Activated CD8-positive, alpha-beta memory T cell treated with anti-CD3 and anti-CD28 coated beads, Interleukin-2, amount 50 U/mL, for 4 hours (primary cell): ENCODE measurements around the gene IKZF1.

Experiments used
- DNase-seq: peaks from one replicate; pipeline ENCODE4 v3.0.0-alpha.2; 2020

The IKZF1 gene

DNA sequence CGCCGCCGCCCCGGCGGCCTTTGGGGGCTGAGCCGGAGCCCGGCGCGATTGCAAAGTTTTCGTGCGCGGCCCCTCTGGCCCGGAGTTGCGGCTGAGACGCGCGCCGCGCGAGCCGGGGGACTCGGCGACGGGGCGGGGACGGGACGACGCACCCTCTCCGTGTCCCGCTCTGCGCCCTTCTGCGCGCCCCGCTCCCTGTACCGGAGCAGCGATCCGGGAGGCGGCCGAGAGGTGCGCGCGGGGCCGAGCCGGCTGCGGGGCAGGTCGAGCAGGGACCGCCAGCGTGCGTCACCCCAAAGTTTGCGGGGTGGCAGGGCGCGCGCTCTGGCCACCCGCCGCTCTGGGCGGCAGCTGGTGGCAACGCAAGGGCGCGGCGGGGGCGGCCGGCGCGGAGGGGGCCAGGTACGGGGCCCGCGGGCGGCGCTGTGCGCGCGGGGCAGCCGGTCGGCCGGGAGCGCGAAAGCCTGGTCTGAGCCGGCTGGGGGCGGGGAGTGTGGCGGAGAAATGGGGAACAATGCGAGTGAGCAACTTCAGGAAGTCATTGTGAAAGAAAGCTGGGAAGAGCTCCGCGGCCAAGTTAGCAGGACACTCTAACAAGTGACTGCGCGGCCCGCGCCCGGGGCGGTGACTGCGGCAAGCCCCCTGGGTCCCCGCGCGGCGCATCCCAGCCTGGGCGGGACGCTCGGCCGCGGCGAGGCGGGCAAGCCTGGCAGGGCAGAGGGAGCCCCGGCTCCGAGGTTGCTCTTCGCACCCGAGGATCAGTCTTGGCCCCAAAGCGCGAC is at the start of gene IKZF1:
Gene IKZF1 (plus strand): TSS at position 588 of the 782 bp plus-strand sequence. CDS start 14,346 bp downstream, outside the sequence.
- DNase-seq = peak; percentile 65

DNA sequence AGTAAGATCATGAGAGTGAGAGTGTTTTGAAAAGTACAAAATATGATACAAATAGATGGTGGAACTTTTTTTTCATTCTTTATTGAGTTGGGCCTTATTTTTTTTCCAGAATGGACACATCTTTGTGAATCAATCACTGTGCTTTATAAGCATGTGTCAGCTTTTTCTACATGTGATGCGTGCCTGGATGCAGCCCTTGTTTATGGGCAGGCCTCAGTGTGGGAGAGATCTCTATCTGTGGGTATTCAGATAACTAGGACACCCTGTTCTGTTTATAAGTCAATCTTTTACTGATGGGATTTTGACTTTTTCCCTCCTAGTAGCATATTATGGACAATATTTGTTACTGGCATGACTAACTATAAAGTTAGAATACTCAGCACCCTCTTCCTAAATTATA is 42.9 kb upstream of the IKZF1 start:
- DNase-seq = no peak

DNA sequence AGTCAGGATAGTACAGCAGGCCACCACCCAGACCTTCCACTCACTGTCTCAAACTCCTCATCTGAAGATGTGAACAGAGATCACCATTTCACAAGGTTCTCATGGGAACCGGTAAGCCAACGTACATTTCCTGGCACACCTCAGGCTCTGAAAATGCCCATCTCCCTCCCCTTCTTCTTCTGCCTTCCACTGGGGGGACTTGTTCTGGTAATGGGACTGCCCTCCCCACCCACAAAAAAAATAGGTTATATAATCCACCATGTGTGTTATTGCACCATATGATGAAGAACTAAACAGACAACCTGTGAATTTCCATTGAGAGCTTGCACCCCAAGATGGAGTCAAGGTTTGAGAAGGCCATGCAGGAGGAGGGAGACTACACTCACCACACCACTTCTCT is 42.1 kb upstream of the IKZF1 start:
- no peak for DNase-seq

DNA sequence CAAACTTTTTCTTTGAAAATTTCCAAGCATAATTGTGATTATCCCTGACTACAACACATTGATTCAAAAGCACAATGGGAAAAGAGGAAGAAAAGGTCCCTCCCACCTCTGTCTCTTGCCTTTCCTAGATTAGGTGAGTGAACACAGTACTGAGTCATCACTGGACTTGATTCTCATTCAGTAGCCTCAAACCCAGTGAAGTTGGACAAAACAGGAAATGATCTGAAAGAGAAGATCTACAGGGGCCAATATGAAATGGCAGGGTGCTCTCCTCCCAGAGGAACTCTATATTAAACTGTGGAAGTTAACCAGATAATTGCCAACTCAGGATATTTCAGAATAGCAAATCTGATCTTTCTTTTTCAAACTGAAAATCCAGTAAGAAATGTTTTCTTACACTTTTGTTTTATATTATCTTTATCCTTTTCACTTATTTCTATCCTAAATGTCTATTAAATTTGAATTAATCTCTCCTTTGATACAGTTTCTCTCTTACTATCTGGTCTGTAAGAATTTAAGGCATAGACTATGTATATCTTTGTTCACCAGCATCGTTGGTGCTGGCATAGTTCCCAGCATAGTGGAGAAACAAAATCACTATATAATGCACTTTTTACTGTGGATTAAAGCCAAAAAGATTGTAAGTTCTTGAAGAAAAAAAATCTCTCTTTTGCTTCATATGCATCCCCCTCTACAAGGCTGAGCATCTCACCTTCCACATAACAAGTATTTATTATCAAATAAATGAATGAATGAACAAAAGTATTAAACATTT is 41.4 kb upstream of the IKZF1 start:
- DNase-seq = no peak

DNA sequence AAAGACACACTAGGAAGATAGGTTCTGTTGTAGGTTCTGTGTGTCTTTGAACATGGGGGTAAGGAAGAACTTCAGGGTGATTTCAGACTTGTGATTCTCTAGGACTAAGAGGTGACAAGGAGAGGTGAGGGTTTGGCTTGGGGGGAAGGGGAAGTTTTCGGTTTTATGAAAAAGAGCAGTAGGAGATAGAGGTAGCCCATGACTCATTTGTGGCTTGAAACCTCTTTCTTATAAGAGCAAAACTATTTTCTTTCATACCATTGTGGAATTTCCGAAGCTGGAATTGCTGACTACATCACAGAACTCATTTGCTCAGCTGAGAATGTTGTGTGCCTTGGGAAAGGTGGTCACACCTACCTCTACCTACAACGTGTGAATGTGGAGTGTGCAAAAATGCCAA is 39.6 kb upstream of the IKZF1 start:
- peak; percentile 38 for DNase-seq

DNA sequence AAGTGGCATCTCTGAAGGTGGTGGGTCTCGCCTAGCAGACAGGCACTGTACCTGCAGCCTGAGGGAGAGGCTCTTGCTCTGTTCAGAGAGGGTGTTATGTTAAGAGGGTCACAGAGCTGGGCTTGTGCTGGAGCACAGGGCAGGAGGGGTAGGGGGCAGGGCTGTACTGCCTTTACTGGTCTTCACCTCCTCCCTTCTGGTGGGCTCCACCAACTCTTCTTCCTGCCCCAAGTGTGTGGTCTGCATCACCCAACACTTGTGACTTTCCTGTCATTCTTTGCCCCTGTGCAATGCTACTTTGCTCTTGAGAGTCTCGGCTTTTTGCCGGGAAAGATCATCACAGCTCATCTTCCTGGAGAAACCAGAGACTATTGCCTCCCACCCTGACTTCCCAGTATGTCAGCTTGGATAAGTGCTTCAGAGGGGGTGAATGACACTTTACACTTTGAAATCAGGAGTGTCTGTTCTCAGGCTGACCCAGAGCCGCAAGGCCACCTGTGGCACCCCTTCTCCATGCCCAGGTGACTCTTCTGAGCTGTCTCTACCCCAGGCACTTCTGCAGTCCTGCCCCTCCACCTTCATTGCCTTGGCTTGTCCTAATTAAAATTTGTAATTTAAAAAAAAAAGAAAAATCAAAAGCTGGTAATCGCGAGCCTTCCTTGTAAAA is 38.4 kb upstream of the IKZF1 start:
- no peak for DNase-seq

DNA sequence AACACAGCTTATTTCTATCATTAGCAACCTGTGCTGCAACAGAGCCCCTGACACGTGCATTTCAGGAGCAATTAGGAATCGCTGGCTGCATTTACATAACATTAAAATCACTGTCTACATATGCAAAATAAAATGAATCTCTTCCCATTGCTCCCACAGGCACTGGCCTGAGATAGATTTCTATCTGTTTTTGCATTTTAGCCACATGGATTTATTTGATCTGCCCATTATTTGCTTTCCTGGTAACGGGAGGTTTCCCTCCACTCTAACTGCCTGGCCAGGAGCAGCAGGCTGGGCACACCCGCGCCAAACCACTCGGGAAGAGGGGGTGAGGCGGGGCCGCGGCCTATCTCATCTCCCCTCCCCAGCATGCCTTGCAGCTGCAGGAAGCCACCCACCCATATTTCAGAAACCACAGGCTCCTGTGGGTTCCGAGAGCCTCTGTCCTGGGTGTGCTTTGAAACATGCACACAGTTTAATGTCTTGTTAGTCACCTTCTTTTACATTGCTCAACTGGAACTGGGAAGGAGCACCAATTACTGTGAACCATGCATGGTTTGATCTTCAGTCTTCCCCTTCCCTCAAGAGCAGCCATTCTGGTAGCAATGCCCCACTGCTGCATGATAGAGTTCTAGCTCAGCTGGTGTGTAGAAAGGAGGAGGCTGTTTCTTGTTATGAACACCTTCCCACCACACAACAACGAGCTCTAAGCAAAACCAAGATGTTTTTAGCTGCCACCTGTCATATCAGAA is 37.7 kb upstream of the IKZF1 start:
- DNase-seq = peak; percentile 76

DNA sequence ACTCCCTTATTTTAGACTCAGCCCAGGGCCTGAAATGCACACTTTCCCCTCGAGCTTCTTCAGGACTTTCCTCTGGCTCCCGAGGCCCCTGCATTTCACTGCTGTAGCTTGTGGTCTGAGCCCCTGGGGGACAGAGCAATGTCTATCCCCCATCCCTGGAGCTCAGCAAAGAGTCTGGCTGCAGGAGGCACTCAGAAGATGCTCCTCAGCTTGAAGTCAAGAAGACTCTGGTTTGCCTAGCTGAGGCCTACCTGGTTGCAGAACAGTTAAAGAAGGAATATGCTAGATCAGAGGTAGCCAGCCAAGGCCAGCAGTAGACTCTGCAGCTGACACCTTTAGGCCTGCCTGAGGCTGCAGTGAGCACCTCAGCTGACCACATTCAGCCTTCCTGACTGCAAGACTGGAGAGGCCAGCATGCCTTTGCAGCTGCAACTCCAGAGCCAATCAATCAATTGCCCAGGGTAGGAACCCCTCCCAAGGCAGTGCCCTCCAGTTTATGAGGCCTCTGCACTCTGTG is 36.9 kb upstream of the IKZF1 start:
- no peak for DNase-seq

DNA sequence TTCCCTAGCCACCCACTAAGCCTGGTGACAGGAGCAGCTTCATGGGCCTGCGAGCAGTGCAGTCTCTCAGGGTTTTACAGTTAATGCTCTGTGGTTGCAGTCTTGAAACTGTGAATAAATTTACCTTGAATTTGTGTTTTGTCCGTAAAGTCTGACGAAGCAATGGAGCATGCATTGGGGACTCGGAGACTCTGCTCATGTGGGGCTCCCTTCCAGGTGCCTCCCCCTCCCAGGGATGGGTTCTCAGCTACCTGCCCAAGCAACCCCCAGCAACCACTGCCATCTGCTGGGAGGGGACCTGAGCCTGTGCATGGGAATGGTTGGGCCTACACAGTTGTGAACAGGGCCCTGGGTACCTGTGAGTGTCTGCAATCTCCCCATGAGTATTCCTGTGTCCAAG is 36.3 kb upstream of the IKZF1 start:
- no peak for DNase-seq

DNA sequence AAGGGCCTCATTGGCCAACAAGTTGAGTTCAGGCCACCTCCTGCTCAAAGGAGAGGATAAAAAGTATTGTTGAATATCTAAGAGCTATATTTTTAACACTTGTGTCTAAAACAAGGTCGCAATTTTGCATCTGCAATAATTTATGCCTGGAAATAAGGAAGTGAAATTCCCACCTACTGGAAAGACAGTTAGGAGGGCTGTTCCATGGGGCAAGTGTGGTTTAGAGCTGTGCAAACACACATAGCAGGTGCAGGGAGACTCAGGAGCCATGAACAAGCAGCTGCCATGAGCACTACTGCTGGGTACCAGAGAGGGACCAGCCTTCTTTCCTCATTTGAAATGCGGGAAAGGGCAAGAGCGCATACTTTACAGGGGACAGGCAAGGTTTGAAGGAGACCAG is 35.5 kb upstream of the IKZF1 start:
- no peak for DNase-seq

DNA sequence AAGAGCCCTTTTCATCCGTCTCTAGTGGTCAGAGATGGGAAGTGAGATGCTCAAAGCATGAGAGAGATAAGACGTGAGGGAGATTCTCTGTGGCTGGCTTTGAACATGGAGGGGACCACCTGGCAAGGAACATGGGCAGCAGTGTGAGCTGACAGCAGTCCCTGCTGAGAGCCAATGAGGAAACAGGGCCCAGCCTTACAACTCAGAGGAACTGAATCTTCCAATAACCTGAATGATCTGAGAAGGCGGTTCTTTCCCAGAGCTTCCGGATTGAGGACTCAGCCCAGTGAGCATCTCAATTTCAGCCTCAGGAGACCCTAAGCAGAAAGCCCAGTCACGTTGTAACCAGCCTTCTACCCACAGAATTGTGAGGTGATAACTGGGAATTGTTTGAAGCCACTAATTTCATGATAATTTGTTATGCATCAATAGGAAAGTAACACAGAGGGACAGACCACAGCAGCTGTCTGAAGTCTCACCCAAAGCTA is 33.9 kb upstream of the IKZF1 start:
- no peak for DNase-seq

DNA sequence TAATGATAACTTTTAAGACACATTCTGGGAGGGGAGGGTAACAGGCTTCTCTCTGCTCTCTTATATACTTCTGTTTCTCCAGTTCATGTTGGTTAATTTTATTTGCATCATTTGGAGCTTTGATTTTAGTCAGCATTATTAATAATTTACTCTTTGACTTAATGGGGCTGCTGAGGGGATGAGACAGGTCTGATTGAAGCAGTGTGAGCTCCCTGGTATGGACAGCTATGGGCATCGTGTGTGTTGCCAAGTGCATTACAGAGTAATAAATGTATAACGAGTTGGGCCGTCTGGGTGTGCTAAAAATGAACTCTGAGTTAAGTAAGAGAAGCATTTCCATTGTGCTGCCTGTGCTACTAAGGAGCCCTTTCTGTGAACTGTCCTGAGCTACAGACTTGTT is 31.7 kb upstream of the IKZF1 start:
- no peak for DNase-seq

DNA sequence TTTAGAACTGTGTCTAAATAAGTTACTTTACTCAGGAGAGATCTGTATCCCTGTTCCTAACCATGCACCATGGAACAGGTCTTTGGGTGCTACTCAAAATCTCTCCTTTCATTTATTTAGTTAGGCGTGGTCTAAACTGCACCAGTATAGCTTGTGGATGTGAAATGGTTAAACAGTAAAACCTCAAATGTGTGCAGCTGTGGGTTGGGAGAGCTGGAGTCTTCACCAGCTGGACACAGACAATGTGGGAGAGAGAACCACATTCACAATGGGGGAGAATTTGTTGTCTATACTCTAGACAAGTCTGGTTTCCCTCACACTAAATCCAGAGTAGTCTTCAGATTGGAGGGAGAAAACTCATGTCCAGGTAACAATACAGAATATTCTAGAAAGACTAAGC is 31.2 kb upstream of the IKZF1 start:
- DNase-seq = no peak

DNA sequence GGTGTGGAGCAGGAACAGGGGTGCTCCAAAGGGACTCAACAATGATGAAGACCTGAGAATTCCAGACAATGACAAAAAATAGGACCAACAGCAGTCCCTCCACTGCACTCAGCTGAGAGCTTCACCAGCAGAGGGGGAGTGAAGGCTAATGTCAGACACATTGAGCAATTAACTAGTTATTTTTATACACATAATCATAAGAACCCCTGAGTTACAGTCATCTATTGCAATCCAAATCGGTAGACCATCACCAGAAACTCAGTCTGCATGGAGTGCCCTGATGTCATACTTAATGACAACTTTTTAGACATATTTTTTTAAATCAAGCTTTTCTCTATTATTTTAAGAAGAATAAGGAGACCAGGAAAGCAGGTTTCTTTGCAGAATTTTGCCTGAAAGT is 30.6 kb upstream of the IKZF1 start:
- DNase-seq = no peak

DNA sequence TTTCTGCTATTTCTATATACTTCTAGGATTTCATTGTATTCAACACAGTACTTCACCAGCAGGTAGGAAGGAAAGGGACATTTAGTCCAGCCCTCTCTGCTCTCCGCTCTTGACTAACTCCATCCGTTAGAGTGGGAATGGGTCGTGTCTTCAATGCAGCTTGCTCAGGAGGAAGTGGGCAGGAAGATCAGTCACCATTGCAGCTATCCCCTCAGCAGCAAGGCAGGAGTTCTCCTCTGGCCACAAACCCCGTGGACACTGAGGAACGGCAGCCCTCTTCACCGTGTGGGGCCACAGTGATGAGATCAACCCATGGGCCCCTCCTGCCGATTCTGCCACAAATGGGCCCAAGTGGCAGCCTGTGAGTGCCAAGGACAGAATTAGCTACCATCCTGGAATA is 30.2 kb upstream of the IKZF1 start:
- no peak for DNase-seq

DNA sequence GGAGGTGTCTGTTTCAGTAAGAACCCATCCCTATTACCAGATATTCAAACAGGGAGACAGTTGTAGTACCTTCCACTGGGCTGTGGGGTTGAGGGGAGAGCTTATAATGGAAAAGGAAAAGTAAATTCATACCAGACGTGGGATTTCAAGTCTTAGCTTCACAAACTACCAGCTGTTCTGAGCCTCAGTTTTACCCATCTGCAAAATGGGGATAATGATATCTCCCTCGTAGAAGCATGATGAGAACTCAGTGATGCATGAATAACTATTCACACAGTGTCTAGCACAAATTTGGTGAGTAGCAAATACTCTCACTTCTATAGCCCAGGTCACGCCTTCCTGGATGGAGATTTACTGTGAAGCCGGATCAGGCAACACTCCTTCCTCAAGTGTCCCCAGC is 29.1 kb upstream of the IKZF1 start:
- DNase-seq = no peak

DNA sequence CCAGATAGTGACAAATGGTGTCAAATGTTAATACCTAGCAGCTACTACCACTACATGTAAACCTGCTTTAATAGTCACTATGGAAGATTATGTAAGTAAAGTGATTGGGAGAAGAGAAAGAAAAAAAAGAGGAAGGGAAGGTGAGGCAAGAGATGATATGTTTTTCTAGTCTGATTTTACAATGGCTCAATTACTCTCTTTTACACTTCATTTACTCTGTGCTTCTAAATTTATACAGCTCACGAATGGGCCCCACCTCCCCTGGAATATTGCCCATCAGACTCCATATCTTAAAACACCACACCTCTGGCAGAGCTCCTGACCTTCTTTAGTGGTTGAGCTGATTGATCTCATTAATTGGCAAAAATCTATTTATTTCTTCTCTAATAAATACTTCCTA is 28.0 kb upstream of the IKZF1 start:
- no peak for DNase-seq

DNA sequence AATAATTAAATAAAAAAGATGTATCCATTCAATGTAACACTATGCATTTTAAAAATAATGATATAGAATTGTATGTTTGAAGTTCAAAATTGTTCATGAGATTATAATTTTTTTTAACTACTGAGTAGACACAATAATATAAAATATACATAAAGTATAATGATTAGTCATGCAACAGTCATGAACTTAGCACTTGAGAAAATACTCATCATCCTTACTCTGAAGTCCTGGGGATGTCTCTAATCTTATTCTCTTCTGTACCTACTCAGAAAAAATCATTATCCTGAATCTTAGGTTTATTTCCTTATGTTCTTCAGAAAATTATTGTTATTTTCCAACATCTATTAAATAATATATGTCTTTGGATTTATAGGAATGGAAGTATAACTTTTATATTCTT is 26.4 kb upstream of the IKZF1 start:
- DNase-seq = no peak

DNA sequence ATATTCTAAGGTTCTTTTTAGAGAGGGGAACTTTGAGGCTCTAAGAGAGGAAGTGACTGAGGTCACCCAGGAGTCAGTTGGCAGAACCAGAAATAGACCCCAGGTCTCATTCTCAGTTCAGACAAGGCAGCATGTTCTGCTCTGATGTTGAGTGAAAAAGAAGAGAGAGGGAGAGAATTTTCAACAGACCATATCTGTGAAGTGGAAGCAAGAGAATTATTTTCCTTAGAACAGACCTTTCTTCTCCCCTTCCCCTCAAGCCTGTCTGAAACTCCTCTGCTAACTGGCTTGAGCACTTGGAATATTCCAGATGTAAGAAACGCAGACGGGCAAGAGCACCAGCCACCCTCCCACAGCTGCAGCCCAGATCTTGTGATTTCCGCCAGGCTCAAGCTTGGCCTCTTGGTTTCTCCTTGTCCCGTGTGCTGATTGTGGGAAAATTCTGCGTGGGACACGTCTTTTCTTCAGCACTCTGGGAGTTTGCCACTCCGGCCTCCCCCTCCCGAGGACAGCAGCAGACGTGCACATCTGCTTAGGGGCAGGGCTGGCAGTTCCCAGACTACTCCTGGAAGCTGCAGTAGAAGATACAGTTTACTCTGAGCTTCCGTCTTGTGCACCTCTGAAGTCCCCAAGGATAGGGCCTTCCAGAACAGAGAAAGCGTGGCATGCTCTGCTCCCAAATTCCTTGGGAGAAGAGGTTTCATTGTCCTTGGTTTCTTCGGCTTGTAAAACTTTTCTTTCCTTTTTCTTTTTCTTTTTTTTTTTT is 22.7 kb upstream of the IKZF1 start:
- DNase-seq = no peak

DNA sequence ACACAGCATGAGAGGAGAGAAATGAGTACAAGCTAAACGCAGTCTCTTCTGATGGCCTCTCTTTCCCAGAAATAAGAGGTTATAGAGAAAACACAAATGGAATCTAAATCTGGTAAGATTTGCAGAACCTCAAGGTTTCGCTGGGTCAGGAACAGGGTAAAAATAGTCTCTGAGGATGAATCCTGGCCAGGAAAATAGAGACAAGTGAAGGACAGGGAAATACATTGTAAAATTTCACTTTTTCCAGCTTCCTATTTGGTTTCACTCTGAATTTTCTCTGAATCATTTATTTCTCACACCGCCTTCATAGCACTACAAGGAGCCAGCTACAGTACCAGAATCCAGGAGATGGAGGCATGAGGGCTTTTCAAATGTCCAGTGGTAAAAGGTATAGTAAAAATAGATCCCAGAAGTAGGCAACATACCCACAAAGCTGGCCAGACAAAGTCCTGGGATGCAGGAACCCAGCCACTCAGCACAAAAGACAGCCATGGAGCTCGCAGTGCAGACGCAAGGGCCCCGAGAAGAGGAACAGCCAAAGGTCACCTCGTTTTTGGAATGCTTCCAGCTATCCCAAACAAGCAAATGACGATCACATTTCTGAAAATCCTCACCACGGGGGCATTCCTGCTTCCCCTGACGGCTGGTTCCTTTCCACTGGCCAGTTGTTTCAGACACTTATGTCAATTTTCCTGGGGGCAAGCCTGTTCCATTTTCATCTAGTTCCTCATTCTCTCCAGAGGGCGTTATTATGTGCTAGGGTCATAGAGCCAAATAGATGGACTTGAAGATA is 21.5 kb upstream of the IKZF1 start:
- DNase-seq = no peak

DNA sequence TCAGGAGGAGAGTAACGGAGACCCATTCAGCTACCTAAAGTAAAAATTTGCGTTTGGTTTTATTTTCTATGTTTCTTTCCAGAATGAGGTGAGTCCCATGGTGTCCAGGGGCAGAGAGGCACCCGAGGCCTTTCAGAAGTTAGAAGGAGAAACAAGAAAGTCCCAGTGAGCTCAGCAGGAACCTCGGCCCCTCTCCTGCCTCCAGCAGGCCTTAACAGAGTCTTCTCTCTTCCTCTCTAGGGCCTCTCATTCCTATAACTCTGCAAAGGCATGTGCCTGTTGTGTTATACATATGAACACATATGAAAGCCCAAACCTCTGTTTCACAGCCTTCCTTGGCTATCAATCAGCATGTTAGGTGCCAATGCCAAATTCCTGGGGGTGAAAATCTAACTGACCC is 20.8 kb upstream of the IKZF1 start:
- no peak for DNase-seq
